BLaER1 treated with 17β-estradiol and CSF1 and Interleukin-3, amounts not matched to agents 10 nM and 100 nM (cell line): ENCODE results near the gene DGKB.

Experiments used
- H3K27ac ChIP-seq, 11 experiments: shearing (Covaris generic); formaldehyde crosslinking; 2 replicates each; pipeline ENCODE4 v1.8.1; 2022
- H3K27me3 ChIP-seq, 11 experiments: shearing (Covaris generic); formaldehyde crosslinking; 2 replicates each; pipeline ENCODE4 v1.8.1; 2022
- H3K36me3 ChIP-seq, 11 experiments: shearing (Covaris generic); formaldehyde crosslinking; 2 replicates each; pipeline ENCODE4 v1.8.1; 2022
- H3K4me1 ChIP-seq, 10 experiments: shearing (Covaris generic); formaldehyde crosslinking; 2 replicates each; pipeline ENCODE4 v1.8.1; 2022
- H3K4me2 ChIP-seq, 11 experiments: shearing (Covaris generic); formaldehyde crosslinking; 2 replicates each; pipeline ENCODE4 v1.8.1; 2022
- H3K4me3 ChIP-seq, 10 experiments: shearing (Covaris generic); formaldehyde crosslinking; 2 replicates each; pipeline ENCODE4 v1.8.1; 2022
- H3K9ac ChIP-seq, 11 experiments: shearing (Covaris generic); formaldehyde crosslinking; 2 replicates each; pipeline ENCODE4 v1.8.1; 2022
- H3K9me3 ChIP-seq, 11 experiments: shearing (Covaris generic); formaldehyde crosslinking; replicated peaks in 1 of 11; 2 replicates each; pipeline ENCODE4 v1.8.1; 2022
- H4K20me1 ChIP-seq, 11 experiments: shearing (Covaris generic); formaldehyde crosslinking; 2 replicates each; pipeline ENCODE4 v1.8.1; 2022
- Cebpa-rat ChIP-seq, 11 experiments: shearing (Covaris generic); IDR thresholded peaks; 2 replicates each; pipeline ENCODE4 v1.8.1; 2022

DGKB gene

DNA sequence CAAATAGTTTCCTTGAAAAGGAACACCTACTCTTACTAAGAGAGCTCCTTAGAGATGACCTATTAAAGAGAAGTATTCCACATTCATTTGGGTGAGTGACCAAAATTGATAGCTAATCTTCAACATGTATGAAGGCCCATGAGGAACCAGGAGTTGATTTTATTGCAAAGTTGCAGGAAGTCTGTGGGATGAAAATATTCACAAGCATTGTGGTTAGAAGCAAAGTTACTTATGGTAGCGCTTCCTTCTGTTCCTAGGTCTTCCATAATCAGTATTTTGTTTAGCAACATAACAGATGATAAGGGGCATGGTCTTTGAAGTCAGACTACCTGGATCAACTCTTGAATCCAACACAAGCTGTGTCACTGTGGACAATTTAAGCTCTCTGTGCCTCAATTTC, 164.5 kb downstream of the DGKB start:
- Histone ChIP-seq H3K4me2 (no peak overlapping the region), H3K4me3 (no peak overlapping the region), H3K36me3 (no peaks in the 10 kb centered on the region; a peak in 1 of 22 replicates), H3K9ac (no peak overlapping the region), H4K20me1 (no peaks in the 10 kb centered on the region), H3K27ac (no peak overlapping the region), H3K4me1 (peaks cover 0 to 10% (median 0%) of the 10 kb centered on the region in 10 experiments; a peak in 4 of 20 replicates), H3K27me3 (no peaks in the 10 kb centered on the region), H3K9me3 (peaks cover 21 to 36% (median 31%) of the 10 kb centered on the region in 11 experiments)
- no peak for TF ChIP-seq Cebpa-rat (IDR thresholded peaks at IDR 0.05)

DNA sequence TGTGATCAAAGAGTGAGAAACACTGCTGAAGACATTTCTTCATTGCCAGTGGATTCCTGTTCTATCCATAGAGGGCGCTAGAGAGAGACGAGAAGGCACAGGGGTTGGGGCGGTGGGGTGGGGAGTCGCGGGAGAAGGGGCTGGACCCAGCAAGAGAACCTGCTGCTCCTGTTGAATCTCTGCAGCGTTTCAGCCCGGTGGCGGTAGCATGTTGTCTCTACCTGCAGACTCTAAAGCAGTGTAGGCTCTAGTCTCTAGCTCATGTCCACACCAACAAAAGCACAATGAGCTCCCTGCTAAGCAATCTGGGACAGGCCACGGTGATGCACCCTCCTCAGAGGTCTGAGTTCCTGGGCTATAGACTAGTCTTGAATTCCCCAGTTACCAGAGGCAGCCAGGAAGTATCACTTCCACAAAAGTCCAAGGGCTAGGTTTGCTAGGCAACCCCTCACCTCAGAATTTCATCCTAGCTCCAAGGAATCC, 167.7 kb downstream of the DGKB start:
- no peaks in the 10 kb centered on the region for H3K27me3 ChIP-seq
- no peak for TF ChIP-seq Cebpa-rat (IDR thresholded peaks at IDR 0.05)
- H3K9ac ChIP-seq = no peak overlapping the region
- no peak overlapping the region for H3K4me3 ChIP-seq
- peaks cover 0 to 10% (median 0%) of the 10 kb centered on the region in 10 experiments; a peak in 4 of 20 replicates for H3K4me1 ChIP-seq
- H3K36me3 ChIP-seq = no peaks in the 10 kb centered on the region
- H4K20me1 ChIP-seq = no peaks in the 10 kb centered on the region
- no peak overlapping the region for H3K4me2 ChIP-seq
- H3K27ac ChIP-seq = no peak overlapping the region
- peaks cover 2 to 9% (median 4%) of the 10 kb centered on the region in 11 experiments; a peak in 17 of 22 replicates for H3K9me3 ChIP-seq

DNA sequence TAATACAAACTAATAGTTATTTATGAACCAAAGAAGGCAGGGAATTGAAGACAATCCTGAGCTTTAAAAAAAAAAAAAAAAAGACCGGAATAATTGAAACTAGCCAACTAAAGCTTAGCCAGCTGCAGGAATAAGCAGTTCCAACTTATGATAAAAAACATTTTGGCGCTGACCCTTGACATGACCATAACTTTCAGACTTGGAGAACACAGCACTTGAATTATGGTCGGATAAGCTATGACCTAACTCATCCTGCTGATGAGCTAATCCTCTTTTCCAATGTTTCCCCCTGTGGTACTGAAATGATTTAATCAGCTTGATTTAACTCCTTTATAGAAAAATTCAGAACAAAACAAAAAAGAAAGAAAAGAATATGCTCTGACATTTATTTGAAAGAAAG, 181.8 kb downstream of the DGKB start:
- H3K36me3 ChIP-seq = no peaks in the 10 kb centered on the region
- TF ChIP-seq Cebpa-rat (IDR thresholded peaks at IDR 0.05) = no peak
- no peak overlapping the region for H3K4me3 ChIP-seq
- no peak overlapping the region for H3K9ac ChIP-seq
- no peaks in the 10 kb centered on the region for H4K20me1 ChIP-seq
- no peaks in the 10 kb centered on the region for H3K4me1 ChIP-seq
- H3K9me3 ChIP-seq = no peaks in the 10 kb centered on the region
- no peaks in the 10 kb centered on the region for H3K27me3 ChIP-seq
- no peak overlapping the region for H3K4me2 ChIP-seq
- no peak overlapping the region for H3K27ac ChIP-seq

DNA sequence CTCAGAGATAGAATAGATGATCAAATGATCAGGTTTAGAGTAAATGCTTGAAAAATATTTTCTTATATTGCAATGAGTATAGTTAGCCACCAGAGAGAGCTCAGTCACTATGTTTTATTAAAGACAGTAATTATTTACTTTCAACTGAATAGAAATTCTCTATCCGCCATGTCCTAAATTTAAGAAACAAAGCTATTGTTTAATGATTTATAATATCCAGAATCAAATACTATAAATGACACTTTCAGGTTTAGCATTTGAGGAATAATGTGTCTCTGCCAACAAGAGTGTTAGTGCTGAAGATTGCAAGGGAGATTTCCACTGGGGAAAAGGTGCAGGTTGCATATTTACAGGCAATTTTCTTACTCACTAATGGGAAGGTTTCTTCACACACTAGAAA, 184.7 kb downstream of the DGKB start:
- no peaks in the 10 kb centered on the region for H3K27me3 ChIP-seq
- TF ChIP-seq Cebpa-rat (IDR thresholded peaks at IDR 0.05) = no peak
- H3K4me2 ChIP-seq = no peak overlapping the region
- H3K9ac ChIP-seq = no peak overlapping the region
- H3K36me3 ChIP-seq = no peaks in the 10 kb centered on the region
- H4K20me1 ChIP-seq = no peaks in the 10 kb centered on the region
- H3K4me1 ChIP-seq = no peaks in the 10 kb centered on the region
- H3K4me3 ChIP-seq = no peak overlapping the region
- no peak overlapping the region for H3K27ac ChIP-seq
- no peaks in the 10 kb centered on the region for H3K9me3 ChIP-seq

DNA sequence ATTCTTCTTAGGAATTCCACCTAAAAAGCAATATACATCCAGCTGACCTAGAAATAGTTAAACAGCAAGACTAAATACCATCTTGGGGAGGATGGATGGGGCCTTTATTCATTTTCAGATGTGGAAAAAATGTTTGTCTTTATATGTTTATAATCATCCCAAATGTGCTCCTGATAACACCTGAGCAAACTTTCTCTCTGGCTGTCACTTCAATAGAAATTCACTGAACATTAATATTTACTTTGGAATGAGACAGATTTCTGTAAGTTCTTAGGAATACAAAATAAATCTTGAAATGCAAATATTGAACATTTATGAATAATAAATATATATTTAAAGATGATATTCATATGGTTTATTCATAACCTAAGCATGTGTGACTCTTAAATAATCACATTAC, 185.4 kb downstream of the DGKB start:
- Histone ChIP-seq H3K4me2 (no peak overlapping the region), H3K9me3 (no peaks in the 10 kb centered on the region), H3K27ac (no peak overlapping the region), H3K9ac (no peak overlapping the region), H4K20me1 (no peaks in the 10 kb centered on the region), H3K4me3 (no peak overlapping the region), H3K4me1 (no peaks in the 10 kb centered on the region), H3K27me3 (no peaks in the 10 kb centered on the region), H3K36me3 (no peaks in the 10 kb centered on the region)
- TF ChIP-seq Cebpa-rat (IDR thresholded peaks at IDR 0.05) = no peak

DNA sequence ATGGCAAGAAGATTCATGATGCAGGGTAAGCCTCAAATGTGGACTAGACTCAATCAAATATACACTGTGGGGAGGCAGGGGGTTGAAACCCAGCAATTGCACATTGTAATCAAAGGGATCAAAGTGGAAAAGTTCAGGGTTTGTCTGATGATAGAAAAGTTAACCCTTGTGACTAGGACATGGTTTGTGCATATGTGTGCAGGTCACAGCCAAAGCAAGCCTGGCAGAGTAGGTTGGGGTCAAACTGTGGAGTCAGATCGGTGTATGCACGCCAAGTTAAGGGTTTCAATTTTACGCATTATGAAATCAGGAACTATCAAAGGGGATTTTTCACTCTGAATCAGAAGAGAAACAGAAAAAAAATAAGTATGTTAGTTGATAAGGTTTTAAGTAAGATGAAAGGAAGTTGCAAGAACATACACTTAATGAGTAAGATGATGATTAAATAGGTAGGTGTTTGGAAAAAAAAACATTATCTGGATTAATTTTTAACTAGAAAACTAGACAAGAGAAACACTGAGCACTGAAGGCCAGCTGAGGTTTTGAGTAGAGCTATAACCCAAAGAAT, 188.3 kb downstream of the DGKB start:
- Histone ChIP-seq H4K20me1 (no peaks in the 10 kb centered on the region), H3K4me2 (no peak overlapping the region), H3K36me3 (no peaks in the 10 kb centered on the region), H3K9me3 (no peaks in the 10 kb centered on the region), H3K4me1 (no peaks in the 10 kb centered on the region), H3K9ac (no peak overlapping the region), H3K27me3 (no peaks in the 10 kb centered on the region), H3K27ac (no peak overlapping the region), H3K4me3 (no peak overlapping the region)
- TF ChIP-seq Cebpa-rat (IDR thresholded peaks at IDR 0.05) = no peak

DNA sequence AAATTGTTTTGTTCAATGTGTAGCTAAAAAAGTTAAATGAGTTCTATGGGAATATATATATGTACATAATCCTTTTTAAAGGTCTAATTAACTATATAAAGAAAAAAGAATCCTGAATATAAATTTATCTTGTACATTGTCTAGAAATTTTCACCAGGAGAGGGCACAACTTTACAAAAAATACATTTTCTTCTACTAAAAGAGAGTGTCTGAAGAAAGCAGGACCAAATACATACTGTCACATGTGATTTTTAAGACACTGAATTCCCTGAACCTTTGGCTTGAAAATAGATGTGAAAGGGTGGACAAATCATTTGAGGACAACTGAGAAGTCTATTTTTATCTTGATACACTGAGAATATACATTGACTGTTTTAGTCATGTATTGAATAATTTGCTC, 204.3 kb downstream of the DGKB start:
- Histone ChIP-seq H3K27me3 (no peaks in the 10 kb centered on the region), H3K9me3 (no peaks in the 10 kb centered on the region), H3K9ac (no peak overlapping the region), H3K27ac (no peak overlapping the region), H4K20me1 (no peaks in the 10 kb centered on the region), H3K4me1 (no peaks in the 10 kb centered on the region), H3K4me2 (no peak overlapping the region), H3K4me3 (no peak overlapping the region), H3K36me3 (no peaks in the 10 kb centered on the region)
- no peak for TF ChIP-seq Cebpa-rat (IDR thresholded peaks at IDR 0.05)

DNA sequence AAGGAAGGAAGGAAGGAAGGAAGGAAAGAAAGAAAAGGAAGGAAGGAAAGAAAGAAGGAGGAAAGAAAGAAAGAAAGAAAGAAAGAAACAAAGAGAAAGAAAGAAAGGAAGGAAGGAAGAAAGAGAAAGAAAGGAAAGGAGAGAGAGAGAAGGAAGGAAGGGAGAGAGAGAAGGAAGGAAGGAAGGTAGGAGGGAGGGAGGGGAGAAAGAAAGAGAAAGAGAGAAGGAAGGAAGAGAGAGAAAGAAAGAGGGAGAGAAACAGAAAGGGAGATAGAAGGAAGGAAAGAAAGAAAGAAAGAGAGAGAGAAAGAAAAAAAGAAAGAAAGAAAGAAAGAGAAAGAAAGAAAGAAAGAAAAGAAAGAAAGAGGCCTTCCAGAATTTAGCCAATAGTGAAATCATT, 204.9 kb downstream of the DGKB start:
- Histone ChIP-seq H3K4me2 (no peak overlapping the region), H4K20me1 (no peaks in the 10 kb centered on the region), H3K9me3 (no peaks in the 10 kb centered on the region), H3K27ac (no peak overlapping the region), H3K36me3 (no peaks in the 10 kb centered on the region), H3K9ac (no peak overlapping the region), H3K27me3 (no peaks in the 10 kb centered on the region), H3K4me1 (no peaks in the 10 kb centered on the region), H3K4me3 (no peak overlapping the region)
- TF ChIP-seq Cebpa-rat (IDR thresholded peaks at IDR 0.05) = no peak

DNA sequence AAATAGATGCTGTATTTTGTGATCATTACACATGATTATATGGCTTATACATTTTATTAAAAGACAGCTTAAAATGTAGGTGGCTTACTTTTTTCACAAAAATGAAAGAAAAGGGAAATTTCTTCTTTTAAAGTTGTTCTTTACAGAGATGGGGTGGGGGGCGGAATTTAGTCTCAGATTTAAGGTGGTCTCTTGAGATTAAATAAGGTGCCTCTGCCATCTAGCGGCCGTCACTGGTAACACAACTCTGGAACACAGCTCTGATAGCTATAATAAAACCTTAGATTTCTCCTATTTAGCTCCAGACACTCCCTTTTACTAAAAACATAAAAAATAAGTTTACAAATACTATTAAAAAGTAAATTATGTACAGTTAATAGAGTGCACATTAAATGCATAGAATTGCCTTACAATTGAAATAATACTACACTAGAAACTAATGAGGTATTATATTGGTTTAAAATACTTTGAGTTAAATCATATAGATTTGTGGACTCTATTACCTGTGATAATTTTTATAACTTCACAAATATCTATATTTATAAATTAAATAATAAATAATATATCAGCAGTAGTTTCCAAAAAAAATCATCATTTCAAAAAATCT, 210.9 kb downstream of the DGKB start:
- Histone ChIP-seq H3K4me2 (no peak overlapping the region), H3K4me3 (no peak overlapping the region), H3K27ac (no peak overlapping the region), H3K4me1 (peaks cover 0 to 33% (median 10%) of the 10 kb centered on the region in 10 experiments; a peak in 11 of 20 replicates), H3K9me3 (no peaks in the 10 kb centered on the region), H3K9ac (no peak overlapping the region), H3K27me3 (no peaks in the 10 kb centered on the region), H3K36me3 (no peaks in the 10 kb centered on the region), H4K20me1 (no peaks in the 10 kb centered on the region)
- no peak for TF ChIP-seq Cebpa-rat (IDR thresholded peaks at IDR 0.05)

DNA sequence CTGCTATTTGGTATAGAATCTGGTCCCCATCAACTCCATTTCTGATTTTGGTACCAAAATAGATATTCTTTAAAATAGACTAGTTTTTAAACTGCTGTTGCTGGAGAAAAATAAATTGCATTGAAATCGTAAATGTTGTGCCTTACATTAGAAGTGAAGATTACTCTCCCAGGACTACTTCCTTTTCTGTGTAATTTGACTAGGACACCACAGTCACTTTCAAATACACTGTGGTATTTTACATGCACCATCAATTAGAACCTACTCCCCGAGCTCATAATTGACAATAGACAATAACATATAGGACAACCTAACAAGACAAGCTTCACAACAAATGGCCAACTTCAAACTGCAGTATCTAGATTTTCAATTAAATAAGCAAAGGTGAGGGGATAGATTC, 211.5 kb downstream of the DGKB start:
- H3K4me2 ChIP-seq = peak overlapping the region in 4 of 11 experiments; percentile 54 to 84 (median 72); a peak in 6 of 22 replicates
- no peak overlapping the region for H3K9ac ChIP-seq
- no peak overlapping the region for H3K4me3 ChIP-seq
- H4K20me1 ChIP-seq = no peaks in the 10 kb centered on the region
- no peak overlapping the region for H3K27ac ChIP-seq
- no peak for TF ChIP-seq Cebpa-rat (IDR thresholded peaks at IDR 0.05)
- no peaks in the 10 kb centered on the region for H3K27me3 ChIP-seq
- H3K36me3 ChIP-seq = no peaks in the 10 kb centered on the region
- no peaks in the 10 kb centered on the region for H3K9me3 ChIP-seq
- H3K4me1 ChIP-seq = peaks cover 0 to 33% (median 10%) of the 10 kb centered on the region in 10 experiments; a peak in 11 of 20 replicates
